ENCODE measurements around the gene GNAT3. TPM values are rescaled to one million over a fixed set of nuclear protein-coding genes. Genes with fewer than 3 reads are reported as not detected.

GNAT3 gene
- total RNA-seq, 2 experiments from 2014 or later = not detected

DNA sequence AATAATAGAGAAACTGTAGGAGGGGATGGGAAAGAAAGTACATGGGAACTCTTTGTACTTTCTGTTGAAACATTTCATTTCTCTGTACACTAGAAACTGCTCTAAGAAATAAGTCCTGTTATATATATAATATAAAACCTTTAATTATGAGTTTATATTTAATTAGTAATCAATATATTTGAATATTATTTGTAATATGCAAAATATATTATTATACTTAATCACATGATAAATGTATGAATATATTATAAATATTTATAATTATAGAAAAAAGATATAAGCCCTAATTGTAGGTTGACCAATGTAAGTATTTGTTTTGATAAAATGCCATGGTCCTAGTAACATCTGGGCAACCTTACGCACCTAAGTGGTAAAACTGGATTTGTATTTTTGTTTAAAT, 51.0 kb downstream of the GNAT3 start:
- Mint-ChIP-seq H3K27ac (no peak overlapping the region), H3K4me3 (no peak overlapping the region), H3K27me3 (no peaks in the 10 kb centered on the region), H3K9me3 (no peaks in the 10 kb centered on the region), H3K4me1 (ENCODE audit: low read depth) (no peaks in the 10 kb centered on the region), H3K36me3 (ENCODE audit: low read depth) (no peaks in the 10 kb centered on the region)
- no peak overlapping the region for H3K4me3 ChIP-seq (ENCODE audit: low read length)
- no peak overlapping the region for H3K27ac ChIP-seq (ENCODE audit: low read depth in 1 of 2, low read length in 2 of 2)
- ChIA-PET CTCF (no interaction called here), POLR2A (no interaction called here)
- ATAC-seq (ENCODE audit: poor library complexity) (no peak), DNase-seq (no peak)
- no peaks in the 10 kb centered on the region for H3K4me1 ChIP-seq (ENCODE audit: insufficient read depth, low read length)
- intact Hi-C loops (cut with DNase I, micrococcal nuclease) = no loop called here
- H3K9me3 ChIP-seq (ENCODE audit: control insufficient read depth in 1 of 2, insufficient read depth in 1 of 2, low read length in 2 of 2) = peaks cover 0 to 7% of the 10 kb centered on the region in 2 experiments
- no peaks in the 10 kb centered on the region for H3K36me3 ChIP-seq (ENCODE audit: insufficient read depth, low read length)
- H3K27me3 ChIP-seq (ENCODE audit: control insufficient read depth in 1 of 2, insufficient read depth in 2 of 2, low read length in 2 of 2) = no peaks in the 10 kb centered on the region
- TF ChIP-seq, protein P1, sequence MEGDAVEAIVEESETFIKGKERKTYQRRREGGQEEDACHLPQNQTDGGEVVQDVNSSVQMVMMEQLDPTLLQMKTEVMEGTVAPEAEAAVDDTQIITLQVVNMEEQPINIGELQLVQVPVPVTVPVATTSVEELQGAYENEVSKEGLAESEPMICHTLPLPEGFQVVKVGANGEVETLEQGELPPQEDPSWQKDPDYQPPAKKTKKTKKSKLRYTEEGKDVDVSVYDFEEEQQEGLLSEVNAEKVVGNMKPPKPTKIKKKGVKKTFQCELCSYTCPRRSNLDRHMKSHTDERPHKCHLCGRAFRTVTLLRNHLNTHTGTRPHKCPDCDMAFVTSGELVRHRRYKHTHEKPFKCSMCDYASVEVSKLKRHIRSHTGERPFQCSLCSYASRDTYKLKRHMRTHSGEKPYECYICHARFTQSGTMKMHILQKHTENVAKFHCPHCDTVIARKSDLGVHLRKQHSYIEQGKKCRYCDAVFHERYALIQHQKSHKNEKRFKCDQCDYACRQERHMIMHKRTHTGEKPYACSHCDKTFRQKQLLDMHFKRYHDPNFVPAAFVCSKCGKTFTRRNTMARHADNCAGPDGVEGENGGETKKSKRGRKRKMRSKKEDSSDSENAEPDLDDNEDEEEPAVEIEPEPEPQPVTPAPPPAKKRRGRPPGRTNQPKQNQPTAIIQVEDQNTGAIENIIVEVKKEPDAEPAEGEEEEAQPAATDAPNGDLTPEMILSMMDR (IDR thresholded peaks at IDR 0.05) = no peak

DNA sequence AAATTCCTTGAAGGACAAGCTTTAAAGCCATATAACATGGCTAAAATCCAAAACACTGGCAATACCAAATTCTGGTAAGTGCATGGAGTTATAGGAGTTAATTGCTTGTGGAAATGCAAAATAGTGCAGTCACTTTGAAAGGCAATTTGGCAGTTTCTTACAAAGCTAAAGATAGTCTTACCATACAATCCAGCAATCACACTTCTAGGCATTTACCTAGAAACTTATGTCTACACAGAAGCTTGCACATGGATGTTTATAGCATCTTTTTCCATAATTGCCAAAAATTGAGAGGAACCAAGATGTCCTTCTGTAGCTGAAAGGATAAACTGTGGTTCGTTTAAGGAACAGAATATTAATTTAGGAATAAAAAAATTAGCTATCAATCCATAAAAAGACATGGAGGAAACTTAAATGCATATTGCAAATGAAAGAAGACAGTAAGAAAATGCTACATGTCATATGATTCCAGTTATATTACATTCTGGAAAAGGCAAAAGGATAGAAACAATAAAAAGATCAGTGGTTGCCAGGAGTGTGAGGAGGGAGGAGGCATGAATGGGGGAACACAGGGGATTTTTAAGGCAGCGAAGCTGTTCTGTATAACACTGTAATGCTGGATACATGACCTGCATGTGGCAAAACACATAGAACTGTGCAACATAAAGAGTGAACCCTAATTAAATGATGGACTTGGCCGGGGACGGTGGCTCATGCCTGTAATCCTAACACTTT, 51.9 kb downstream of the GNAT3 start:
- Mint-ChIP-seq H3K27ac (no peak overlapping the region), H3K4me1 (ENCODE audit: low read depth) (no peaks in the 10 kb centered on the region)
- CTCF ChIA-PET = interaction anchor here (1.2 kb wide), 1 partner anchor 10 kb away, joined by 3 read pairs; no protein-coding TSS in a partner anchor

DNA sequence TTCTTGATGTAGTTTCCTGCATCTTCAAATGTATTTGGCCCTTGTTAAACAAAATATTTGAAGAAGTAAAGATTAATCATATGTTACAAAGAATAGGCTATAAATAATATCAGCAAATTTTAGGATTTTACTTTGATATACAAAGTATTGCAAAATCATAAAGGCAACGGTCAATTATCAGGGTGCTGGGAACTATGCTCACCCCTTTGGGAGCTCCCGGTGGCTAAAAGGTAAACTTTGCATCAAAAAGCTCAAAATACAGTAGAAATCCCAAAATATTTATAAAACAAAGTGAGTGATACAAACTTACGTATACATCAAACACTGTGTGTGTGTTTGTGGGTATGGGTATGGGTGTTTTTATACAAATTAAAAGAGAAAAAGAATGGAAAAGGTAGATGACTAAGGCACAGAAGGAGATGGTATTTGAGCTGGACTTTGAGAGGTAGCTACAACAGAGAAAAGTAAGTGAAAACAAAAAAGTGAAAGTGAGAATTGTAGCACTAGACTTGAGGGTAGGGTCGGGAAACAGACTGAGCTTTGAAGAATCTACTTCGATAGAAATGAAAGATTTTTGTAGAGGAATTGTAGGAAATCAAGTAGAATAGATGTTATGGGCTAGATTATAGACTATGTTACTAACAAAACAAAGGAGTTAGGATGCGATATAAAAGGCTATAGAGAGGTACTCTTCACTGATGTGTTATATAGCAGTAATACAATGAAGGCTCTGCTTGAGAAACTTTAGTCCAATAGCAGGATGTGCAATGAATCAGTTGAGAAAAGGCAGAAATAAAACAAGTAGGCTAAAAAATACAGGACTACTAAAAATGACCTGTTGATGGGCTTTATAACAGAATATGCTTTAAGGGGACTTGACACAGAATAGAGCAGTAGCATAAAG, 52.8 kb downstream of the GNAT3 start:
- CTCF ChIA-PET = interaction anchor here (1.2 kb wide), 1 partner anchor 11 kb away, joined by 3 read pairs; no protein-coding TSS in a partner anchor
- intact Hi-C loops (cut with DNase I, micrococcal nuclease) = loop anchor here in 1 of 2 experiments (10.0 kb wide), 1 partner anchor 364 kb away; no protein-coding TSS in a partner anchor
- POLR2A ChIA-PET = no interaction called here

More for the DNA sequence above, 51.9 kb downstream of the GNAT3 start:
- peaks cover 0 to 7% of the 10 kb centered on the region in 2 experiments for H3K9me3 ChIP-seq (ENCODE audit: control insufficient read depth in 1 of 2, insufficient read depth in 1 of 2, low read length in 2 of 2)
- no peak overlapping the region for H3K27ac ChIP-seq (ENCODE audit: low read depth in 1 of 2, low read length in 2 of 2)
- DNase-seq (no peak), ATAC-seq (ENCODE audit: poor library complexity) (no peak)
- H3K27me3 ChIP-seq (ENCODE audit: control insufficient read depth in 1 of 2, insufficient read depth in 2 of 2, low read length in 2 of 2) = no peaks in the 10 kb centered on the region
- Mint-ChIP-seq H3K4me3 (no peak overlapping the region), H3K9me3 (no peaks in the 10 kb centered on the region), H3K36me3 (ENCODE audit: low read depth) (no peaks in the 10 kb centered on the region), H3K27me3 (no peaks in the 10 kb centered on the region)
- H3K4me3 ChIP-seq (ENCODE audit: low read length) = no peak overlapping the region
- TF ChIP-seq, protein P1 (IDR thresholded peaks at IDR 0.05) = no peak
- H3K4me1 ChIP-seq (ENCODE audit: insufficient read depth, low read length) = no peaks in the 10 kb centered on the region
- intact Hi-C loops (cut with DNase I, micrococcal nuclease) = loop anchor here in 1 of 2 experiments (10.0 kb wide), 1 partner anchor 365 kb away; no protein-coding TSS in a partner anchor
- POLR2A ChIA-PET = no interaction called here
- no peaks in the 10 kb centered on the region for H3K36me3 ChIP-seq (ENCODE audit: insufficient read depth, low read length)

More for the DNA sequence above, 52.8 kb downstream of the GNAT3 start:
- H3K27me3 Mint-ChIP-seq = no peaks in the 10 kb centered on the region
- TF ChIP-seq, protein P1 (IDR thresholded peaks at IDR 0.05) = no peak
- DNase-seq (no peak), ATAC-seq (ENCODE audit: poor library complexity) (no peak)
- H3K4me1 Mint-ChIP-seq (ENCODE audit: low read depth) = no peaks in the 10 kb centered on the region
- no peaks in the 10 kb centered on the region for H3K36me3 Mint-ChIP-seq (ENCODE audit: low read depth)
- Histone ChIP-seq H3K27ac (ENCODE audit: low read depth in 1 of 2, low read length in 2 of 2) (no peak overlapping the region), H3K4me3 (ENCODE audit: low read length) (no peak overlapping the region), H3K4me1 (ENCODE audit: insufficient read depth, low read length) (no peaks in the 10 kb centered on the region), H3K27me3 (ENCODE audit: control insufficient read depth in 1 of 2, insufficient read depth in 2 of 2, low read length in 2 of 2) (no peaks in the 10 kb centered on the region), H3K9me3 (ENCODE audit: control insufficient read depth in 1 of 2, insufficient read depth in 1 of 2, low read length in 2 of 2) (peaks cover 0 to 7% of the 10 kb centered on the region in 2 experiments), H3K36me3 (ENCODE audit: insufficient read depth, low read length) (no peaks in the 10 kb centered on the region)
- no peaks in the 10 kb centered on the region for H3K9me3 Mint-ChIP-seq
- no peak overlapping the region for H3K27ac Mint-ChIP-seq
- H3K4me3 Mint-ChIP-seq = no peak overlapping the region
